ENCODE results near the gene AMN. TPM values are rescaled to one million over a fixed set of nuclear protein-coding genes. Genes with fewer than 3 reads are reported as not detected.

The AMN gene
- total RNA-seq, 6 donors from 2014 or later, result 14.9 to 56.6 (median 31.6) TPM

- TF ChIP-seq EP300 (IDR thresholded peaks at IDR 0.05) (no peak), POLR2A (IDR thresholded peaks at IDR 0.05) (no peak), POLR2AphosphoS5 (IDR thresholded peaks at IDR 0.05) (no peak), CTCF (IDR thresholded peaks at IDR 0.05) (no peak)
- ATAC-seq (ENCODE audit: low FRiP score in 2 of 2) (no peak), DNase-seq (peak; percentile 54 to 55)
- Histone ChIP-seq H3K9me3 (no peaks in the 10 kb centered on the region), H3K27me3 (no peaks in the 10 kb centered on the region), H3K27ac (no peak overlapping the region), H3K4me3 (no peak overlapping the region), H3K4me1 (peaks cover 0 to 9% (median 0%) of the 10 kb centered on the region in 4 donors), H3K36me3 (peaks cover 23 to 99% (median 88%) of the 10 kb centered on the region in 4 donors)
- WGBS, 2 donors, result 69 to 80% methylated on average over 9 of the region's 9 CpGs
These were observed 48.9 kb downstream of the AMN start for GRCh38 chr14:102971314-102971713.

- H3K27me3 ChIP-seq, result no peaks in the 10 kb centered on the region
- peaks cover 23 to 98% (median 86%) of the 10 kb centered on the region in 4 donors for H3K36me3 ChIP-seq
- peaks cover 0 to 9% (median 0%) of the 10 kb centered on the region in 4 donors for H3K4me1 ChIP-seq
- no peak overlapping the region for H3K27ac ChIP-seq
- 93 to 97% methylated on average over 23 to 25 of the region's 25 CpGs for WGBS, 2 donors
- TF ChIP-seq POLR2A (IDR thresholded peaks at IDR 0.05), result no peak
- TF ChIP-seq POLR2AphosphoS5 (IDR thresholded peaks at IDR 0.05), result no peak
- no peak for TF ChIP-seq EP300 (IDR thresholded peaks at IDR 0.05)
- no peak for TF ChIP-seq CTCF (IDR thresholded peaks at IDR 0.05)
- ATAC-seq (ENCODE audit: low FRiP score in 2 of 2), result no peak
- DNase-seq, result peak in 1 of 2 donors; percentile 37
- no peaks in the 10 kb centered on the region for H3K9me3 ChIP-seq
- H3K4me3 ChIP-seq, result no peak overlapping the region
These were observed 49.6 kb downstream of the AMN start for GRCh38 chr14:102971836-102972606.

- Histone ChIP-seq H3K4me1 (peaks cover 0 to 9% (median 0%) of the 10 kb centered on the region in 4 donors), H3K36me3 (peaks cover 19 to 97% (median 85%) of the 10 kb centered on the region in 4 donors), H3K9me3 (no peaks in the 10 kb centered on the region), H3K27ac (no peak overlapping the region), H3K27me3 (no peaks in the 10 kb centered on the region), H3K4me3 (no peak overlapping the region)
- TF ChIP-seq EP300 (IDR thresholded peaks at IDR 0.05) (no peak), POLR2A (IDR thresholded peaks at IDR 0.05) (no peak), POLR2AphosphoS5 (IDR thresholded peaks at IDR 0.05) (no peak), CTCF (IDR thresholded peaks at IDR 0.05) (no peak)
- peak in 1 of 2 donors; percentile 75 for DNase-seq
- 71 to 72% methylated on average over 15 to 22 of the region's 22 CpGs for WGBS, 2 donors
- no peak for ATAC-seq (ENCODE audit: low FRiP score in 2 of 2)
These were observed 51.3 kb downstream of the AMN start for GRCh38 chr14:102973706-102974285.

GRCh38 chr14:102975662-102976061 lies 53.2 kb downstream of the AMN start:
- no peak for ATAC-seq (ENCODE audit: low FRiP score in 2 of 2)
- TF ChIP-seq CTCF (IDR thresholded peaks at IDR 0.05), result no peak
- no peak for TF ChIP-seq POLR2AphosphoS5 (IDR thresholded peaks at IDR 0.05)
- TF ChIP-seq POLR2A (IDR thresholded peaks at IDR 0.05), result no peak
- TF ChIP-seq EP300 (IDR thresholded peaks at IDR 0.05), result no peak
- no peak overlapping the region for H3K27ac ChIP-seq
- no peak overlapping the region for H3K4me3 ChIP-seq
- peaks cover 0 to 8% (median 0%) of the 10 kb centered on the region in 4 donors for H3K4me1 ChIP-seq
- no peaks in the 10 kb centered on the region for H3K9me3 ChIP-seq
- peak in 1 of 2 donors; percentile 54 for DNase-seq
- 92 to 95% methylated on average over 17 of the region's 17 CpGs for WGBS, 2 donors
- peaks cover 14 to 97% (median 87%) of the 10 kb centered on the region in 4 donors for H3K36me3 ChIP-seq
- no peaks in the 10 kb centered on the region for H3K27me3 ChIP-seq
